ENCODE data around the gene COL4A4. TPM values are rescaled to one million over a fixed set of nuclear protein-coding genes. Genes with fewer than 3 reads are reported as not detected.

Gene COL4A4
- total and polyA plus RNA-seq, 2 donors (not counting 3 experiments of a cell fraction or from before 2014, with no cell fraction given) = not detected

- dilution Hi-C loops (cut with MboI; ENCODE audit: extremely low pct_ligation_motif_present, low sequenced_read_pairs) (no loop called here), intact Hi-C loops (cut with micrococcal nuclease) (no loop called here)
- H3K9ac ChIP-seq (replicated peaks; ENCODE audit: extremely low read depth, insufficient read depth, low read length) = no peak overlapping the region
- TF ChIP-seq EZH2 (IDR thresholded peaks at IDR 0.05; ENCODE audit: borderline replicate concordance, low read depth, low read length, severe bottlenecking) (no peak), POLR2A (IDR thresholded peaks at IDR 0.05; ENCODE audit: low read depth, low read length) (no peak), MYC (IDR thresholded peaks at IDR 0.05; ENCODE audit: low read depth, low read length) (no peak), JUN (IDR thresholded peaks at IDR 0.05; ENCODE audit: borderline replicate concordance, insufficient read depth, insufficient read length, low read depth) (no peak), MAX (IDR thresholded peaks at IDR 0.05; ENCODE audit: insufficient read depth, insufficient read length) (no peak), CTCF (IDR thresholded peaks at IDR 0.05; ENCODE audit: extremely low read depth in 1 of 2, insufficient read depth in 1 of 2, low read depth in 1 of 2, low read length in 2 of 2) (no peak), POLR2AphosphoS5 (IDR thresholded peaks at IDR 0.05; ENCODE audit: insufficient read depth, low read depth, low read length) (no peak), FOS (IDR thresholded peaks at IDR 0.05; ENCODE audit: borderline replicate concordance, insufficient read depth, low read length) (no peak), GATA2 (IDR thresholded peaks at IDR 0.05; ENCODE audit: insufficient read depth, insufficient read length, low read depth, low read length) (no peak)
- H3K9me3 ChIP-seq (replicated peaks; ENCODE audit: control insufficient read depth, insufficient read depth, low read length) = no peaks in the 10 kb centered on the region
- no peaks in the 10 kb centered on the region for H4K20me1 ChIP-seq (replicated peaks; ENCODE audit: control insufficient read depth, extremely low read depth, insufficient read depth, low read length)
- no peak overlapping the region for H2AFZ ChIP-seq (ENCODE audit: low read depth, low read length)
- POLR2A ChIA-PET = no interaction called here
- no peak overlapping the region for H3K4me3 ChIP-seq (replicated peaks in 1 of 3; ENCODE audit: insufficient read depth in 1 of 3, low read depth in 1 of 3, low read length in 3 of 3)
- H3K4me2 ChIP-seq (ENCODE audit: insufficient read depth, low read length) = no peak overlapping the region
- H3K79me2 ChIP-seq (ENCODE audit: control insufficient read depth, insufficient read depth, low read length) = no peaks in the 10 kb centered on the region
- CTCF ChIA-PET = no interaction called here
- DNase-seq (ENCODE audit: low read depth, low spot score) = no peak
- no peak overlapping the region for H3K27ac ChIP-seq (ENCODE audit: insufficient read depth, low read depth, low read length)
- FAIRE-seq = no peak
- no peaks in the 10 kb centered on the region for H3K4me1 ChIP-seq (ENCODE audit: control insufficient read depth, extremely low read depth, insufficient read depth, low read length)
- no peaks in the 10 kb centered on the region for H3K36me3 ChIP-seq (ENCODE audit: control insufficient read depth in 2 of 2, extremely low read depth in 1 of 2, insufficient read depth in 2 of 2, low read length in 2 of 2)
- no TSS peak for BruUV-seq (replicated peaks)
- H3K27me3 ChIP-seq (ENCODE audit: control insufficient read depth in 2 of 2, insufficient read depth in 2 of 2, low read length in 2 of 2) = no peaks in the 10 kb centered on the region
- no peaks in the 10 kb centered on the region for H3K9me1 ChIP-seq (replicated peaks; ENCODE audit: control insufficient read depth, extremely low read depth, insufficient read depth, low read length)
Measured at GRCh38 chr2:227035711-227036367, 128.2 kb downstream of the COL4A4 start.
